Mucosa of rectum (tissue), 2 donors: ENCODE data around the gene PROZ.

Experiments used
- H3K27ac ChIP-seq, 2 donors: one replicate each; pipeline ENCODE4 v1.7.0; 2013; ENCODE audit warnings: inconsistent platforms in 2 of 2, low read depth in 2 of 2, low read length in 2 of 2
- H3K27me3 ChIP-seq, 2 donors: one replicate each; pipeline ENCODE4 v1.7.0; 2013; ENCODE audit warnings: low read length in 2 of 2; ENCODE audit not compliant: control insufficient read depth in 2 of 2, insufficient read depth in 2 of 2
- H3K36me3 ChIP-seq, 2 donors: one replicate each; pipeline ENCODE4 v1.7.0; 2013; ENCODE audit warnings: low read length in 2 of 2; ENCODE audit not compliant: control insufficient read depth in 2 of 2, insufficient read depth in 2 of 2
- H3K4me1 ChIP-seq, 2 donors: one replicate each; pipeline ENCODE4 v1.7.0; 2013; ENCODE audit warnings: low read length in 2 of 2, mild to moderate bottlenecking in 1 of 2; ENCODE audit not compliant: control insufficient read depth in 2 of 2, insufficient read depth in 2 of 2
- H3K4me3 ChIP-seq, 2 donors: one replicate each; pipeline ENCODE4 v1.7.0; 2013; ENCODE audit warnings: low read length in 2 of 2
- H3K9ac ChIP-seq, 2 donors: one replicate each; pipeline ENCODE4 v1.7.0; 2013; ENCODE audit warnings: low read length in 2 of 2, low read depth in 1 of 2, mild to moderate bottlenecking in 1 of 2
- H3K9me3 ChIP-seq, 2 donors: one replicate each; pipeline ENCODE4 v1.7.0; 2013; ENCODE audit warnings: low read length in 2 of 2; ENCODE audit not compliant: control insufficient read depth in 2 of 2
- donor health status: healthy.
- donor health status: Normal muscosa, but diverticular disease.

Gene PROZ

GRCh38 chr13:113167155-113167554, 8.7 kb downstream of the PROZ start:
- H3K9ac ChIP-seq: no peak overlapping the region

GRCh38 chr13:113167575-113167974, 9.1 kb downstream of the PROZ start:
- Histone ChIP-seq H3K27me3 (peaks cover 4 to 9% of the 10 kb centered on the region in 2 donors), H3K4me3 (no peak overlapping the region), H3K9me3 (no peaks in the 10 kb centered on the region)

More at GRCh38 chr13:113167155-113167554, 8.7 kb downstream of the PROZ start:
- H3K4me3 ChIP-seq: no peak overlapping the region
- peaks cover 0 to 6% of the 10 kb centered on the region in 2 donors for H3K36me3 ChIP-seq
- no peaks in the 10 kb centered on the region for H3K9me3 ChIP-seq
- peaks cover 8 to 23% of the 10 kb centered on the region in 2 donors for H3K4me1 ChIP-seq
- no peak overlapping the region for H3K27ac ChIP-seq
- H3K27me3 ChIP-seq: peaks cover 4 to 9% of the 10 kb centered on the region in 2 donors

GRCh38 chr13:113168211-113168610, 9.8 kb downstream of the PROZ start:
- no peak overlapping the region for H3K27ac ChIP-seq
- no peaks in the 10 kb centered on the region for H3K9me3 ChIP-seq
- H3K4me3 ChIP-seq: no peak overlapping the region
- H3K27me3 ChIP-seq: peaks cover 0 to 5% of the 10 kb centered on the region in 2 donors
- peaks cover 8 to 23% of the 10 kb centered on the region in 2 donors for H3K4me1 ChIP-seq
- no peak overlapping the region for H3K9ac ChIP-seq
- peaks cover 0 to 9% of the 10 kb centered on the region in 2 donors for H3K36me3 ChIP-seq

More at GRCh38 chr13:113167575-113167974, 9.1 kb downstream of the PROZ start:
- peaks cover 8 to 23% of the 10 kb centered on the region in 2 donors for H3K4me1 ChIP-seq
- H3K27ac ChIP-seq: no peak overlapping the region
- peaks cover 0 to 9% of the 10 kb centered on the region in 2 donors for H3K36me3 ChIP-seq
- no peak overlapping the region for H3K9ac ChIP-seq

- Histone ChIP-seq H3K36me3 (peaks cover 0 to 13% of the 10 kb centered on the region in 2 donors), H3K27ac (no peak overlapping the region), H3K4me3 (no peak overlapping the region), H3K4me1 (peaks cover 8 to 23% of the 10 kb centered on the region in 2 donors), H3K9me3 (no peaks in the 10 kb centered on the region), H3K27me3 (no peaks in the 10 kb centered on the region), H3K9ac (no peak overlapping the region)
Measured at GRCh38 chr13:113169277-113170272, 11.1 kb downstream of the PROZ start.

GRCh38 chr13:113170511-113170910, 12.1 kb downstream of the PROZ start:
- H3K36me3 ChIP-seq: peaks cover 0 to 21% of the 10 kb centered on the region in 2 donors
- H3K4me3 ChIP-seq: no peak overlapping the region
- H3K27me3 ChIP-seq: no peaks in the 10 kb centered on the region
- no peak overlapping the region for H3K9ac ChIP-seq
- H3K4me1 ChIP-seq: peaks cover 8 to 23% of the 10 kb centered on the region in 2 donors
- H3K27ac ChIP-seq: no peak overlapping the region
- H3K9me3 ChIP-seq: no peaks in the 10 kb centered on the region

- Histone ChIP-seq H3K36me3 (peaks cover 2 to 25% of the 10 kb centered on the region in 2 donors), H3K4me1 (peaks cover 5 to 23% of the 10 kb centered on the region in 2 donors), H3K27me3 (no peaks in the 10 kb centered on the region), H3K27ac (no peak overlapping the region), H3K9ac (no peak overlapping the region), H3K9me3 (no peaks in the 10 kb centered on the region), H3K4me3 (no peak overlapping the region)
Measured at GRCh38 chr13:113171250-113172125, 13.0 kb downstream of the PROZ start.

GRCh38 chr13:113172419-113172926, 14.0 kb downstream of the PROZ start:
- no peak overlapping the region for H3K27ac ChIP-seq
- peaks cover 3 to 18% of the 10 kb centered on the region in 2 donors for H3K4me1 ChIP-seq
- no peak overlapping the region for H3K4me3 ChIP-seq
- no peak overlapping the region for H3K9ac ChIP-seq
- peaks cover 6 to 32% of the 10 kb centered on the region in 2 donors for H3K36me3 ChIP-seq
- H3K27me3 ChIP-seq: no peaks in the 10 kb centered on the region
- H3K9me3 ChIP-seq: no peaks in the 10 kb centered on the region

GRCh38 chr13:113176280-113176679, 17.8 kb downstream of the PROZ start:
- no peak overlapping the region for H3K9ac ChIP-seq
- no peak overlapping the region for H3K4me3 ChIP-seq
- H3K4me1 ChIP-seq: peaks cover 0 to 9% of the 10 kb centered on the region in 2 donors
- H3K27me3 ChIP-seq: no peaks in the 10 kb centered on the region
- H3K27ac ChIP-seq: no peak overlapping the region
- H3K9me3 ChIP-seq: no peaks in the 10 kb centered on the region
- peaks cover 40 to 63% of the 10 kb centered on the region in 2 donors for H3K36me3 ChIP-seq

GRCh38 chr13:113176822-113177221, 18.4 kb downstream of the PROZ start:
- Histone ChIP-seq H3K9me3 (no peaks in the 10 kb centered on the region), H3K27me3 (no peaks in the 10 kb centered on the region), H3K4me3 (no peak overlapping the region), H3K9ac (no peak overlapping the region), H3K4me1 (peaks cover 0 to 6% of the 10 kb centered on the region in 2 donors), H3K27ac (no peak overlapping the region), H3K36me3 (peaks cover 40 to 61% of the 10 kb centered on the region in 2 donors)
